HFFc6 (cell line): Measurements from ENCODE around the gene CDH1. TPM values are rescaled to one million over a fixed set of nuclear protein-coding genes. Genes with fewer than 3 reads are reported as not detected.

Experiments
- DNase-seq: peaks from one replicate; pipeline ENCODE4 v3.0.0-alpha.2; 2018
- H3K27ac Mint-ChIP-seq: 2 replicates; pipeline ENCODE4 v1.8.0; 2020; ENCODE audit warnings: mild to moderate bottlenecking, mixed read lengths
- H3K27me3 Mint-ChIP-seq: 2 replicates; pipeline ENCODE4 v1.8.0; 2021; ENCODE audit warnings: mild to moderate bottlenecking, moderate library complexity, mixed read lengths; ENCODE audit not compliant: insufficient read depth
- H3K36me3 Mint-ChIP-seq: 2 replicates; pipeline ENCODE4 v1.8.0; 2021; ENCODE audit warnings: low read depth, mixed read lengths
- H3K4me1 Mint-ChIP-seq: 2 replicates; pipeline ENCODE4 v1.8.0; 2020; ENCODE audit warnings: low read depth, mixed read lengths
- H3K4me3 Mint-ChIP-seq: 2 replicates; pipeline ENCODE4 v1.8.0; 2020; ENCODE audit warnings: mild to moderate bottlenecking, moderate library complexity, mixed read lengths
- H3K9me3 Mint-ChIP-seq: 2 replicates; pipeline ENCODE4 v1.8.0; 2020; ENCODE audit warnings: mild to moderate bottlenecking, mixed read lengths
- CTCF ChIP-seq: fragments of 200-600 bp; sonication (generic); IDR thresholded peaks from 2 replicates; pipeline ENCODE4 v1.5.0; 2021; ENCODE audit warnings: antibody characterized with exemption, mild to moderate bottlenecking
- total RNA-seq, 6 experiments: library from RNA; stranded (reverse); fragmentation: NEBNext Ultra II Directional; extraction: Animal tissue kit (Norgen Biotek cat#: 25700); gene quantifications; 2 replicates in 1 of 6; 3 replicates in 5 of 6; pipeline ENCODE4 v1.2.3, GENCODE V29; 2021

Gene CDH1
- total RNA-seq, 6 experiments from 2014 or later, result 0.24 to 1.4 (median 0.41) TPM

- H3K36me3 Mint-ChIP-seq, result no peaks in the 10 kb centered on the region
- H3K9me3 Mint-ChIP-seq, result no peaks in the 10 kb centered on the region
Measured at GRCh38 chr16:68746951-68747350, 9.9 kb downstream of the CDH1 start.

GRCh38 chr16:68749432-68749831, 12.3 kb downstream of the CDH1 start:
- H3K36me3 Mint-ChIP-seq, result no peaks in the 10 kb centered on the region
- no peak overlapping the region for H3K27ac Mint-ChIP-seq
- peaks cover 7% of the 10 kb centered on the region for H3K4me1 Mint-ChIP-seq
- TF ChIP-seq CTCF, result no peak
- peaks cover 22% of the 10 kb centered on the region for H3K27me3 Mint-ChIP-seq
- no peak for DNase-seq
- no peak overlapping the region for H3K4me3 Mint-ChIP-seq
- H3K9me3 Mint-ChIP-seq, result no peaks in the 10 kb centered on the region

More at GRCh38 chr16:68746951-68747350, 9.9 kb downstream of the CDH1 start:
- no peak overlapping the region for H3K27ac Mint-ChIP-seq
- TF ChIP-seq CTCF, result no peak
- peaks cover 10% of the 10 kb centered on the region for H3K4me1 Mint-ChIP-seq
- no peak for DNase-seq
- H3K27me3 Mint-ChIP-seq, result peaks cover 21% of the 10 kb centered on the region
- H3K4me3 Mint-ChIP-seq, result no peak overlapping the region

GRCh38 chr16:68750193-68750695, 13.2 kb downstream of the CDH1 start:
- H3K36me3 Mint-ChIP-seq, result no peaks in the 10 kb centered on the region
- H3K4me1 Mint-ChIP-seq, result no peaks in the 10 kb centered on the region
- H3K9me3 Mint-ChIP-seq, result no peaks in the 10 kb centered on the region
- H3K4me3 Mint-ChIP-seq, result no peak overlapping the region
- no peak for TF ChIP-seq CTCF
- no peak for DNase-seq
- no peak overlapping the region for H3K27ac Mint-ChIP-seq
- peaks cover 18% of the 10 kb centered on the region for H3K27me3 Mint-ChIP-seq

GRCh38 chr16:68751160-68751559, 14.1 kb downstream of the CDH1 start:
- H3K36me3 Mint-ChIP-seq, result no peaks in the 10 kb centered on the region
- no peak for TF ChIP-seq CTCF
- no peak overlapping the region for H3K27ac Mint-ChIP-seq
- no peak for DNase-seq
- H3K4me1 Mint-ChIP-seq, result no peaks in the 10 kb centered on the region
- H3K4me3 Mint-ChIP-seq, result no peak overlapping the region
- no peaks in the 10 kb centered on the region for H3K9me3 Mint-ChIP-seq
- peaks cover 15% of the 10 kb centered on the region for H3K27me3 Mint-ChIP-seq

- no peak for DNase-seq
- H3K27me3 Mint-ChIP-seq, result peaks cover 13% of the 10 kb centered on the region
- TF ChIP-seq CTCF, result no peak
- H3K9me3 Mint-ChIP-seq, result no peaks in the 10 kb centered on the region
- no peaks in the 10 kb centered on the region for H3K4me1 Mint-ChIP-seq
- no peak overlapping the region for H3K4me3 Mint-ChIP-seq
- H3K27ac Mint-ChIP-seq, result no peak overlapping the region
- no peaks in the 10 kb centered on the region for H3K36me3 Mint-ChIP-seq
Measured at GRCh38 chr16:68752602-68753001, 15.5 kb downstream of the CDH1 start.
